Measurements from ENCODE around the gene TRIM25. TPM values are rescaled to one million over a fixed set of nuclear protein-coding genes. Genes with fewer than 3 reads are reported as not detected.

Gene TRIM25
- total RNA-seq, 6 experiments from 2014 or later, result 38.8 to 43.7 (median 41.4) TPM

- TF ChIP-seq, protein P1, sequence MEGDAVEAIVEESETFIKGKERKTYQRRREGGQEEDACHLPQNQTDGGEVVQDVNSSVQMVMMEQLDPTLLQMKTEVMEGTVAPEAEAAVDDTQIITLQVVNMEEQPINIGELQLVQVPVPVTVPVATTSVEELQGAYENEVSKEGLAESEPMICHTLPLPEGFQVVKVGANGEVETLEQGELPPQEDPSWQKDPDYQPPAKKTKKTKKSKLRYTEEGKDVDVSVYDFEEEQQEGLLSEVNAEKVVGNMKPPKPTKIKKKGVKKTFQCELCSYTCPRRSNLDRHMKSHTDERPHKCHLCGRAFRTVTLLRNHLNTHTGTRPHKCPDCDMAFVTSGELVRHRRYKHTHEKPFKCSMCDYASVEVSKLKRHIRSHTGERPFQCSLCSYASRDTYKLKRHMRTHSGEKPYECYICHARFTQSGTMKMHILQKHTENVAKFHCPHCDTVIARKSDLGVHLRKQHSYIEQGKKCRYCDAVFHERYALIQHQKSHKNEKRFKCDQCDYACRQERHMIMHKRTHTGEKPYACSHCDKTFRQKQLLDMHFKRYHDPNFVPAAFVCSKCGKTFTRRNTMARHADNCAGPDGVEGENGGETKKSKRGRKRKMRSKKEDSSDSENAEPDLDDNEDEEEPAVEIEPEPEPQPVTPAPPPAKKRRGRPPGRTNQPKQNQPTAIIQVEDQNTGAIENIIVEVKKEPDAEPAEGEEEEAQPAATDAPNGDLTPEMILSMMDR (IDR thresholded peaks at IDR 0.05), result no peak
- Mint-ChIP-seq H3K4me1 (ENCODE audit: low read depth) (peaks cover 36% of the 10 kb centered on the region), H3K4me3 (peak overlapping the region; percentile 34; the same call in 1 of the 2 replicates), H3K27me3 (ENCODE audit: insufficient read depth) (peaks cover 3% of the 10 kb centered on the region), H3K9me3 (no peaks in the 10 kb centered on the region), H3K36me3 (ENCODE audit: low read depth) (peaks cover 39% of the 10 kb centered on the region), H3K27ac (peak overlapping the region; percentile 4; the same call in 1 of the 2 replicates)
- no peak for DNase-seq
Observed at GRCh38 chr17:56909742-56910508, 3.9 kb downstream of the TRIM25 start.

GRCh38 chr17:56908001-56908542 lies 5.8 kb downstream of the TRIM25 start:
- no peaks in the 10 kb centered on the region; the same call in 1 of the 2 replicates for H3K27me3 Mint-ChIP-seq (ENCODE audit: insufficient read depth)
- peaks cover 57% of the 10 kb centered on the region for H3K36me3 Mint-ChIP-seq (ENCODE audit: low read depth)
- no peak overlapping the region for H3K4me3 Mint-ChIP-seq
- H3K9me3 Mint-ChIP-seq, result no peaks in the 10 kb centered on the region
- H3K27ac Mint-ChIP-seq, result no peak overlapping the region
- TF ChIP-seq, protein P1 (IDR thresholded peaks at IDR 0.05), result no peak
- DNase-seq, result no peak
- peaks cover 31% of the 10 kb centered on the region for H3K4me1 Mint-ChIP-seq (ENCODE audit: low read depth)

DNA sequence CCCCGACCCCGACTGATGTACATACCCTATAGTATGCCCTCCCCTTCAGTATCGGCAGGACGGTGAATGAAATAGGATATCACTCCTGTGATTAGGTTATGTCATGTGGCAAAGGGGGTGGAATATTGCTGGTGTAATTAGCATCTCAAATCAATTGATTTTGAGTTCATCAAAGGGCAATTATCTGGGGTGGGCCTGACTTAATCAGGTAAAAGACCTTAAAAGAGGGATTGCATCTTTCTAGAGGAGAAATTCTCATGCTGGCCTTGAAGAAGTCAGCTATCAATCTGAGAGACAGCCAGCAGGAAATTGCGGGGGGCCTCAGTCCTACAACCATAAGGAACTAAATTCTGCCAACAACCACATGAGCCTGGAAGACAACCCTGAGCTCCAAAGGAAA lies 10.3 kb downstream of the TRIM25 start:
- H3K9me3 Mint-ChIP-seq, result no peaks in the 10 kb centered on the region
- H3K4me1 Mint-ChIP-seq (ENCODE audit: low read depth), result peaks cover 18% of the 10 kb centered on the region
- no peak overlapping the region for H3K4me3 Mint-ChIP-seq
- TF ChIP-seq, protein P1 (IDR thresholded peaks at IDR 0.05), result no peak
- no peak overlapping the region for H3K27ac Mint-ChIP-seq
- DNase-seq, result no peak
- H3K36me3 Mint-ChIP-seq (ENCODE audit: low read depth), result peaks cover 78% of the 10 kb centered on the region
- no peaks in the 10 kb centered on the region; the same call in 1 of the 2 replicates for H3K27me3 Mint-ChIP-seq (ENCODE audit: insufficient read depth)

GRCh38 chr17:56902348-56902747 lies 11.5 kb downstream of the TRIM25 start:
- no peaks in the 10 kb centered on the region for H3K9me3 Mint-ChIP-seq
- H3K27me3 Mint-ChIP-seq (ENCODE audit: insufficient read depth), result no peaks in the 10 kb centered on the region; the same call in none of the 2 replicates
- peak overlapping the region; percentile 75 for H3K27ac Mint-ChIP-seq
- no peak overlapping the region for H3K4me3 Mint-ChIP-seq
- peaks cover 76% of the 10 kb centered on the region for H3K36me3 Mint-ChIP-seq (ENCODE audit: low read depth)
- peaks cover 15% of the 10 kb centered on the region for H3K4me1 Mint-ChIP-seq (ENCODE audit: low read depth)
- TF ChIP-seq, protein P1 (IDR thresholded peaks at IDR 0.05), result no peak
- peak; percentile 72 for DNase-seq

DNA sequence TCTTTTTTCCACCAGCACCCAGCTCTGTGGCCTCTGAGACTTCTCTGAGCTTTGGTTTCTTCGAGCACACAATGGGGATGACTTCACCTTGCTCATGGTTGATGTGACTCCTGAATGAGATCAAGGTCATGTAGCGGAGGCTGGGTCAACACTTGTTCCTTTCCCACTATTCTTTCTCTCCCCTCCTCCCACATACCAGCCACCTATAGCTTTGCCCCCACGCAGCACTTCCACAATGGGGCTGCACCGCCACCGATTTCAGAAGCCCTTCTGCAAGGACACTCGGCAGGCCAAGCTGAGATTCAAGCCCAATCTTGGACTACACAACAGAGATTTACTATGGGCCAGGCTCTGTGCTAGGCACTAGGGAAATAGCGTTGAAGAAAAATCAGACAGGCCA lies 14.4 kb downstream of the TRIM25 start:
- TF ChIP-seq, protein P1 (IDR thresholded peaks at IDR 0.05), result no peak
- H3K4me1 Mint-ChIP-seq (ENCODE audit: low read depth), result peaks cover 23% of the 10 kb centered on the region
- no peaks in the 10 kb centered on the region; the same call in none of the 2 replicates for H3K27me3 Mint-ChIP-seq (ENCODE audit: insufficient read depth)
- H3K4me3 Mint-ChIP-seq, result no peak overlapping the region
- peaks cover 63% of the 10 kb centered on the region for H3K36me3 Mint-ChIP-seq (ENCODE audit: low read depth)
- no peak for DNase-seq
- no peaks in the 10 kb centered on the region for H3K9me3 Mint-ChIP-seq
- no peak overlapping the region for H3K27ac Mint-ChIP-seq
